H54 (cell line): ENCODE results near the gene ZNF562.
A peak's percentile ranks its signal among the peaks of the same experiment; 100 is the strongest.
"Not testable (repeated sequence)": the region's sequence is repeated elsewhere in the genome, so short reads cannot be mapped to it uniquely, and the experiment has no call there.

ENCODE experiments used
- DNase-seq: peaks from one replicate; pipeline ENCODE4 v3.0.0; 2011; ENCODE audit warnings: low spot score, mixed read lengths; ENCODE audit not compliant: insufficient read length
- FAIRE-seq: peaks from 3 replicates; lab custom pipeline; 2011; peaks lifted over from hg19 to GRCh38; lab: Jason Lieb, UNC
- POLR2A ChIP-seq: IDR thresholded peaks from 2 replicates; pipeline ENCODE4 v1.6.1; 2011; ENCODE audit warnings: low read depth, mild to moderate bottlenecking, low read length

ZNF562 gene

DNA sequence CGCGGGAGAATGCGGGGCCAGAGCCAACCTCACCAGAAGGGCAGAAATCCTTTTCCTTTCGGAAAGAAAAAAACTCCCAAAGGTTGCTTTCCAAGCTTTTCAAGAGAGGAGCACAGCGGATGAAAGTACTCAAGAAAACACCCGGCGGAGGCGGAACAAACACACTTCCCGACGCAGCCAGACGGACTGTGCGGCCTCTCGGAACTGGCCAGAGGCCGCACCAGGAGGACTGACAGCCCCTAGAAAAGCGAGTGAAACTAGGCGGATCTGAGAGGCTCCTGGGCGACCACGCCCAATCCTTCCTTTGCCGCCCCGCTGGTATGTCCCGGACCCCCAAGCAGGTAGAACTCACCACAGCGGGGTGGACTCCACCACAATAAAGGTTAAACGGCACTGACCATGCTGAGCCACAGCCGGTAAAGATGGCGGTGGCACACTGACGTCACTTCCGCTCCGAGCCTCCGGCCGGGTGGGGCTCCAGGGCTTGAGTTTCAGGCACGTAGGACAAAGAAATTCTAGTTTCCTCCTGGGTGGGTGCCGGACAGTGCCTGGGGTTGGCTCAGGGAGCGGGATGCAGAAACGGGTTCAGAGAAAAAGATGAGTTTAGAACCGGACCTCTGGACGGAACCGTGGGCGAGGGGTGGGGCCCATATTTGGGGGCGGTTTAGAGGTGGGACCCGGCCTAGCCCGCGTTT, at the start of gene ZNF562:
TSS of gene ZNF562 (minus strand) at position 438 of the 695 bp plus-strand sequence. CDS start 14,356 bp downstream, outside the sequence.
- peak; percentile 78 for TF ChIP-seq POLR2A
- peak; percentile 50 for FAIRE-seq

GRCh38 chr19:9724157-9724556, 49.3 kb upstream of the ZNF562 start:
- DNase-seq (no peak), FAIRE-seq (no peak)
- TF ChIP-seq POLR2A = no peak

More for the DNA sequence above, at the start of gene ZNF562:
- DNase-seq = peak; percentile 86

DNA sequence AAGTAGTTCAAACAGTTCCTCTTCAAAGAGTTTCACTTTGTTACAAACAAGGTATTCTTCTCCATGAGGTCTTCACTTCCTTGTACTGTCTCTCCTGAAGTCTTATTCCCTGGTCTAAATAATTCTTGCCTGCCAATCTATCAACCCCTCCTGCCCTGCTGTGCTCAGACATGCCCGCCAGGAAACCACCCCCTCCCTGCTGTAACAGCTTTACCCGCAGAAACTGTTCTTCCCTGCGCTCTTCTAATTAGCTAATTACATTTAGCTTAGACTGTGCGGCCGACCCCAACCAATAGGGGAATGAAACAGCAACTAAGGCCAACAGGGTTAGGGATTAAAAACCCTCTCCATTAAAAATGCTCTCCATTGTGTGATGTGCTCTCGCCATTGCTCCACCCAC, 47.0 kb upstream of the ZNF562 start:
- FAIRE-seq (no peak), DNase-seq (no peak)
- TF ChIP-seq POLR2A = no peak

GRCh38 chr19:9720541-9720940, 45.6 kb upstream of the ZNF562 start:
- DNase-seq = no peak
- no peak for FAIRE-seq
- no peak for TF ChIP-seq POLR2A

DNA sequence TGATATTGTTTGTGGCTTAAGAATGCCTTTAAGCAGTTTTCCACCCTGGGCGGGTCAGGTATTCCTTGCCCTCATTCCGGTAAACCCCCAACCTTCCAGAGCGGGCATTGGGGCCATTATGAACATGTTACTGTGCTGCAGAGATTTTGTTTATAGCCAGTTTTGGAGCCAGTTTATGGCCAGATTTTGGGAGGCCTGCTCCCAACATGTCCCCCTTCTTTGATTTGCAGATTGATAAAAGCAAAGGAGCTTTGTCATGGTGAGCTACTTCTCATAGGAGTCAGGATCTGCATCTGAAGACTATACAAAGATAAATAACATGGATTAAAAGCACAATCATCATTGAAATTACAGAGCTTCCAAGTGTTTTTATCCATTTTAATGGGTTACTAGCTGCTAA, 36.9 kb upstream of the ZNF562 start:
- DNase-seq (no peak), FAIRE-seq (no peak)

GRCh38 chr19:9709305-9709704, 34.4 kb upstream of the ZNF562 start:
- no peak for DNase-seq
- no peak for TF ChIP-seq POLR2A
- no peak for FAIRE-seq

More for the DNA sequence above, 36.9 kb upstream of the ZNF562 start:
- no peak for TF ChIP-seq POLR2A

- no peak for FAIRE-seq
- DNase-seq = no peak
- TF ChIP-seq POLR2A = no peak
These were observed 30.9 kb upstream of the ZNF562 start for GRCh38 chr19:9705836-9706235.

DNA sequence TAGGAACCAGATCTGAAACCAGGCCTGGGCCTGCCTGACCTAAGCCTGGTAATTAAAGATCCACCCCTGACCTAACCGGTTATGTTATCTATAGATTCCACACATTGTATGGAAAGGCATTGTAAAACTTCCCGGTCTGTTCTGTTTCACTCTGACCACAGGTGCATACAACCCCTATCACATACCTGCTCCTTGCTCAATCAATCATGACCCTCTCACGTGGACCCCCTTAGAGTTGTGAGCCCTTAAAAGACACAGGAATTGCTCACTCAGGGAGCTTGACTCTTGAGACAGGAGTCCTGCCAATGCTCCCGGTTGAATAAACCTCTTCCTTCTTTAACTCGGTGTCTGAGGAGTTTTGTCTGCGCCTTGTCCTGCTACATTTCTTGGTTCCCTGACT, 27.3 kb upstream of the ZNF562 start:
- FAIRE-seq (no peak), DNase-seq (no peak)
- no peak for TF ChIP-seq POLR2A

GRCh38 chr19:9700229-9700981, 25.5 kb upstream of the ZNF562 start:
- no peak for TF ChIP-seq POLR2A
- no peak for FAIRE-seq
- DNase-seq = no peak

- FAIRE-seq, DNase-seq: not testable (repeated sequence)
These were observed 15.4 kb upstream of the ZNF562 start for GRCh38 chr19:9690301-9690700.

- FAIRE-seq, DNase-seq: not testable (repeated sequence)
These were observed 5.1 kb upstream of the ZNF562 start for GRCh38 chr19:9679996-9680395.

GRCh38 chr19:9675358-9675901, 530 bp upstream of the ZNF562 start:
- FAIRE-seq, DNase-seq: not testable (repeated sequence)

DNA sequence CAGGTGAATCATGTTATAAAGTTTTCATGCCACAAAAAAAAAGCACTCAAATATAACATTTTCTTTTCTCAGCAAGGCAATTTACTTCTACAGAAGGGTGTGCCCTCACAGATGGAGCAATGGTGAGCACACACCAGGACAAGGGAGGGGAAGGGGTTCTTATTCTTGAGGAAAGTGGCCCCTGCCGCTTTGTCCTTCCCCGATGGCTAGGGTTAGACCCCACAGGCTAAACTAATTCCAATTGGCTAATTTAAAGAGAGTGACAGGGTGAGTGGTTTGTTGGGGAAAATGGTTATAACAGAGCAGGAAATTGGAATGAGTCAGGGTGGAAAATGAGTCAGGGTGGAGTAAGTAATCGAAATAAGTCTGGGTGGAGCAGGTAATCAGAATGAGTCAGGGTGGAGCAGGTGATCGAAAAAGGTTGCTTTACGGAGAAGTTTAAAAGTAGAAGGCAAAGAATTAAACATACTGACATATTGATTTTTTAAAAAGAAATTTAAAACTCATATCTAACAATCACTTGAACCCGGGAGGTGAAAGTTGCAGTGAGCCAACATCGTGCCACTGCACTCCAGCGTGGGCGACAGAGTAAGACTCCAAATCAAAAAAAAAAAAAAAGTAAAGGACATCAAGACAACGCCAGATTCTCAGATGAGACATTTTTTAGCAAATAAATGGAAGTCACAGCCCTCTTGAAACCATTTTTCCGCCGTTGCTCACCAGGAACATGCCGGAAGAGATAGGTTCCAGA, 813 bp downstream of the ZNF562 start:
- no peak for TF ChIP-seq POLR2A
- DNase-seq (no peak), FAIRE-seq (no peak)

GRCh38 chr19:9672893-9673292, 2.0 kb downstream of the ZNF562 start:
- no peak for FAIRE-seq
- no peak for TF ChIP-seq POLR2A

More at GRCh38 chr19:9672893-9673292, 2.0 kb downstream of the ZNF562 start:
- DNase-seq = no peak
